SK-N-SH treated with all-trans-retinoic acid at 6 μM for 48 hours (cell line): ENCODE measurements around the gene KIAA0753.

Experiments used
- ATAC-seq: fragments of 200-7000 bp; cut with Tn5 transposase; 3 replicates; pipeline ENCODE4 v1.9.1; 2020; ENCODE audit warnings: mild to moderate bottlenecking, moderate library complexity
- ARNTL ChIP-seq: fragments of 450-650 bp; formaldehyde crosslinking; IDR thresholded peaks from 2 replicates; pipeline ENCODE4 v1.5.0; 2020; ENCODE audit warnings: low read depth, mild to moderate bottlenecking, moderate library complexity, borderline replicate concordance
- BACH2 ChIP-seq: fragments of 250-450 bp; sonication (Bioruptor Pico); IDR thresholded peaks from 2 replicates; pipeline ENCODE4 v1.9.0; 2021; ENCODE audit warnings: mild to moderate bottlenecking, borderline replicate concordance
- CSDC2 ChIP-seq: fragments of 250-450 bp; sonication (Bioruptor Pico); IDR thresholded peaks from 2 replicates; pipeline ENCODE4 v1.5.0; 2020; ENCODE audit warnings: mild to moderate bottlenecking, moderate library complexity
- CSRNP3 ChIP-seq: fragments of 250-450 bp; sonication (Bioruptor Pico); IDR thresholded peaks from 2 replicates; pipeline ENCODE4 v1.5.1; 2021; ENCODE audit warnings: mild to moderate bottlenecking, moderate library complexity
- GLIS3 ChIP-seq: fragments of 250-450 bp; sonication (Bioruptor Pico); IDR thresholded peaks from 2 replicates; pipeline ENCODE4 v1.5.0; 2020; ENCODE audit warnings: mild to moderate bottlenecking, moderate library complexity
- ISL1 ChIP-seq: fragments of 250-450 bp; sonication (Bioruptor Pico); IDR thresholded peaks from 2 replicates; pipeline ENCODE4 v2.1.2; 2022; ENCODE audit warnings: mild to moderate bottlenecking, moderate library complexity
- OSR1 ChIP-seq: fragments of 250-450 bp; sonication (Bioruptor Pico); IDR thresholded peaks from 2 replicates; pipeline ENCODE4 v1.8.0; 2022; ENCODE audit warnings: moderate library complexity, mild to moderate bottlenecking, inconsistent platforms
- PPARA ChIP-seq: fragments of 250-450 bp; sonication (Bioruptor Pico); IDR thresholded peaks from 2 replicates; pipeline ENCODE4 v1.5.0; 2020; ENCODE audit warnings: mild to moderate bottlenecking, borderline replicate concordance
- RARB ChIP-seq: fragments of 250-450 bp; sonication (Bioruptor Pico); IDR thresholded peaks from 2 replicates; pipeline ENCODE4 v1.8.0; 2021; ENCODE audit warnings: mild to moderate bottlenecking, moderate library complexity
- SNAI2 ChIP-seq: fragments of 250-450 bp; sonication (Bioruptor Pico); IDR thresholded peaks from 2 replicates; pipeline ENCODE4 v1.5.0; 2020; ENCODE audit warnings: mild to moderate bottlenecking, moderate library complexity
- TCF4 ChIP-seq: fragments of 250-450 bp; sonication (Bioruptor Pico); IDR thresholded peaks from 2 replicates; pipeline ENCODE4 v1.8.0; 2021; ENCODE audit warnings: mild to moderate bottlenecking, moderate library complexity, borderline replicate concordance
- TOX ChIP-seq: fragments of 250-450 bp; sonication (Bioruptor Pico); IDR thresholded peaks from 2 replicates; pipeline ENCODE4 v1.8.0; 2021; ENCODE audit warnings: mild to moderate bottlenecking, moderate library complexity, borderline replicate concordance
- ZC3H10 ChIP-seq: fragments of 250-450 bp; sonication (Bioruptor Pico); IDR thresholded peaks from 2 replicates; pipeline ENCODE4 v1.5.1; 2021; ENCODE audit warnings: mild to moderate bottlenecking, moderate library complexity
- ZFP3 ChIP-seq: fragments of 250-450 bp; sonication (Bioruptor Pico); IDR thresholded peaks from 2 replicates; pipeline ENCODE4 v1.5.0; 2020; ENCODE audit warnings: mild to moderate bottlenecking, moderate library complexity
- ZNF70 ChIP-seq: fragments of 450-650 bp; formaldehyde crosslinking; IDR thresholded peaks from 2 replicates; pipeline ENCODE4 v1.5.0; 2020; ENCODE audit warnings: mild to moderate bottlenecking, moderate library complexity
- TF ChIP-seq, protein P1 (sequence below): fragments of 250-450 bp; sonication (Bioruptor Pico); IDR thresholded peaks from 2 replicates; pipeline ENCODE4 v1.8.0; 2021; ENCODE audit warnings: low read depth, mild to moderate bottlenecking, moderate library complexity, borderline replicate concordance
- TF ChIP-seq, protein P2 (sequence below): fragments of 250-450 bp; sonication (Bioruptor Pico); IDR thresholded peaks from 2 replicates; pipeline ENCODE4 v1.5.0; 2020; ENCODE audit warnings: mild to moderate bottlenecking, moderate library complexity

KIAA0753 gene

DNA sequence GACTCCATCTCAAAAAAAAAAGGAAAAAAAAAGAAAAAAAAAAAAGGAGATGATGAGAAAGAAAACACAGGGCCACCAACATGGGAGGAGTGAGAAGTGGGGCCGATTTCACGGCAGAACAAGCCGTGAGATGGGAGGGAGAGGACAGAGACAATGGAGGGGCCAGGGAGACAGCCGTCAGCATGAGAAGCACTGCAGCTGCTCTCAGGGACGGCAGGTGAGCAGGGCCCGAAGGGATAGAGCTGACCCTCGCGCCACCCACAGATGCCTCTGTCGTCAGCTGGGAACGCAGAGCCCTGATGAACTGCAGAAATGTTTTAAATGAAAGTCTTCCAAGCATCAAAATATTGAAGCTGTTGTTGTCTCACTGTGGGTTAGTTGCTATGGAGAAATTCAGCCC lies 104.5 kb downstream of the KIAA0753 start:
- ATAC-seq: no peak
- TF ChIP-seq GLIS3 (CRISPR knock-in tag) (no peak), ZFP3 (CRISPR knock-in tag) (no peak), CSRNP3 (CRISPR knock-in tag) (no peak)

DNA sequence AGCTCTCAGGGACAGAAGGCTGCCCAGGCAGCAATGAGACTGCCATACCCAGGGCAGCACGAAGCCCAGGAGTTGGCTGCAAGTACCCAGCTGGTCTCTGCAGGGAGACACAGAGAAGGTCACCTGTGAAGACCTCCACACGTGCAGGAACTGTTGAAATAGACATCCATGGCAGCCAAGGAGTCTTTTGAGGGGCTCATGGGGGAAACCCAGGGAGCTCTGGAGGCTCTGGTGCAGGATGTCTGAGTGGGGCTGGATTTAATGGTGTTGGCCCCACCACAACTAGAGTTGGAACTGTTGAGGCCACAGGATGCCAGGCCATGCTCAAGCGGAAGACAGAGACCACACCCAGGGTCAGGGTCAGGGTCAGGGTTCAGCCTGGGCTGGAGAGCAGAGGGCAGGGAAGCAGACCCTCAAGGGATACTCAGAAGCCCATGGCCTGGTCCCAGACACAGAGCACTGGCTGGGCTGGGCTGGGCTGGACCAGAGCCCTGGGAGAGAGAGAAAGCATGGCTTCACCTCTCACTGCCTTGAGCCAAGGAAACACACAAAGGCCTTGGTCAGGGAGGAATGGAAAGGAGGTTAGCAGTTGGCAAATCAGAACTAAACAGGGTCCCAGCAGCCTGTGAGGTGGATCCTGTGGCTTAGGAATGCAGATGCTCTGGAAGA lies 105.5 kb downstream of the KIAA0753 start:
- ATAC-seq: no peak
- TF ChIP-seq OSR1 (CRISPR knock-in tag): no peak
- TF ChIP-seq CSDC2: no peak
- TF ChIP-seq ZC3H10 (CRISPR knock-in tag): no peak
- no peak for TF ChIP-seq ISL1 (CRISPR knock-in tag)
- no peak for TF ChIP-seq ZFP3 (CRISPR knock-in tag)
- no peak for TF ChIP-seq RARB (CRISPR knock-in tag)
- TF ChIP-seq, protein P1, sequence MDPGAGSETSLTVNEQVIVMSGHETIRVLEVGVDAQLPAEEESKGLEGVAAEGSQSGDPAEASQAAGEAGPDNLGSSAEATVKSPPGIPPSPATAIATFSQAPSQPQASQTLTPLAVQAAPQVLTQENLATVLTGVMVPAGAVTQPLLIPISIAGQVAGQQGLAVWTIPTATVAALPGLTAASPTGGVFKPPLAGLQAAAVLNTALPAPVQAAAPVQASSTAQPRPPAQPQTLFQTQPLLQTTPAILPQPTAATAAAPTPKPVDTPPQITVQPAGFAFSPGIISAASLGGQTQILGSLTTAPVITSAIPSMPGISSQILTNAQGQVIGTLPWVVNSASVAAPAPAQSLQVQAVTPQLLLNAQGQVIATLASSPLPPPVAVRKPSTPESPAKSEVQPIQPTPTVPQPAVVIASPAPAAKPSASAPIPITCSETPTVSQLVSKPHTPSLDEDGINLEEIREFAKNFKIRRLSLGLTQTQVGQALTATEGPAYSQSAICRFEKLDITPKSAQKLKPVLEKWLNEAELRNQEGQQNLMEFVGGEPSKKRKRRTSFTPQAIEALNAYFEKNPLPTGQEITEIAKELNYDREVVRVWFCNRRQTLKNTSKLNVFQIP (CRISPR knock-in tag): no peak

DNA sequence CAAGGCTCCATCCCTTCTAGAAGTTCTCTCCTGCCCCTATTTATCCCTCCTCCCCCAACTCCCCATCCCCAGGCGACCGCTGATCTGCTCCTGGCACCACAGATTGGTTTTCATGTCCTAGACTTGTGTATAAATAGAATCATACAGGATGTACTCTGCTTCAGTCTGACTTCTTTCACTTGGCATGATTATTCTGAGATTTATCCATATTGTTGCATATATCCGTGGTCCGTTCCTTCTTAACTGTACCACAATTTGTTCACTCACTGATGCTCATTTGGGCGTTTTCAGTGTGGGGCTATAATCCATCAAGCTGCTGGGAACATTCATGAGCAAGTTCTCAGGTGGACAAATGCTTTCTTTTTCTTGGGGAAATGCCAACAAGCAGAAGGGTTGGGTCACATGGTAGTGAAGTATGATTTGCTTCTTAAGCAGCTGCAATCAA lies 108.0 kb downstream of the KIAA0753 start:
- no peak for ATAC-seq
- TF ChIP-seq ZFP3 (CRISPR knock-in tag) (no peak), ARNTL (CRISPR knock-in tag) (no peak), TOX (no peak), RARB (CRISPR knock-in tag) (no peak), CSDC2 (no peak), SNAI2 (no peak), OSR1 (CRISPR knock-in tag) (no peak), GLIS3 (CRISPR knock-in tag) (no peak), PPARA (CRISPR knock-in tag) (no peak), BACH2 (CRISPR knock-in tag) (no peak), TCF4 (CRISPR knock-in tag) (no peak), CSRNP3 (CRISPR knock-in tag) (no peak), ZNF70 (CRISPR knock-in tag) (no peak)
- TF ChIP-seq, protein P1 (CRISPR knock-in tag): no peak
- TF ChIP-seq, protein P2, sequence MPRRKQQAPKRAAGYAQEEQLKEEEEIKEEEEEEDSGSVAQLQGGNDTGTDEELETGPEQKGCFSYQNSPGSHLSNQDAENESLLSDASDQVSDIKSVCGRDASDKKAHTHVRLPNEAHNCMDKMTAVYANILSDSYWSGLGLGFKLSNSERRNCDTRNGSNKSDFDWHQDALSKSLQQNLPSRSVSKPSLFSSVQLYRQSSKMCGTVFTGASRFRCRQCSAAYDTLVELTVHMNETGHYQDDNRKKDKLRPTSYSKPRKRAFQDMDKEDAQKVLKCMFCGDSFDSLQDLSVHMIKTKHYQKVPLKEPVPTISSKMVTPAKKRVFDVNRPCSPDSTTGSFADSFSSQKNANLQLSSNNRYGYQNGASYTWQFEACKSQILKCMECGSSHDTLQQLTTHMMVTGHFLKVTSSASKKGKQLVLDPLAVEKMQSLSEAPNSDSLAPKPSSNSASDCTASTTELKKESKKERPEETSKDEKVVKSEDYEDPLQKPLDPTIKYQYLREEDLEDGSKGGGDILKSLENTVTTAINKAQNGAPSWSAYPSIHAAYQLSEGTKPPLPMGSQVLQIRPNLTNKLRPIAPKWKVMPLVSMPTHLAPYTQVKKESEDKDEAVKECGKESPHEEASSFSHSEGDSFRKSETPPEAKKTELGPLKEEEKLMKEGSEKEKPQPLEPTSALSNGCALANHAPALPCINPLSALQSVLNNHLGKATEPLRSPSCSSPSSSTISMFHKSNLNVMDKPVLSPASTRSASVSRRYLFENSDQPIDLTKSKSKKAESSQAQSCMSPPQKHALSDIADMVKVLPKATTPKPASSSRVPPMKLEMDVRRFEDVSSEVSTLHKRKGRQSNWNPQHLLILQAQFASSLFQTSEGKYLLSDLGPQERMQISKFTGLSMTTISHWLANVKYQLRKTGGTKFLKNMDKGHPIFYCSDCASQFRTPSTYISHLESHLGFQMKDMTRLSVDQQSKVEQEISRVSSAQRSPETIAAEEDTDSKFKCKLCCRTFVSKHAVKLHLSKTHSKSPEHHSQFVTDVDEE (CRISPR knock-in tag): no peak

DNA sequence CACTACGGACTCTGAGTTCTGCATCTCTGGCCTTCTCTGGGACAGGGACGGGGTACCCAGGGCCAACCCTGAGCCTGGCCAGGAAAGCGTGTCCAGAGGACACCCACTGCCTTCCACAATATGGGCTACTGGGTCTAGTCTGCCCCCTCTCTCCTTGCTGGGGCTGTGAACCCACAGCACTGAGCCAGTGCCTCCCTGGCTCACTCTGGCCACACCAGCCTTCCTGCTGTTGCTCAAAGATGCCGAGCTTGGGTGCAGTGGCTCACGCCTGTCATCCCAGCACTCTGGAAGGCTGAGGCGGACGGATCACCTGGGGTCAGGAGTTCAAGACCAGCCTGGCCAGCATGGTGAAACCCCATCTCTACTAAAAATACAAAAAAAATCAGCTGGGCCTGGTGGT lies 108.9 kb downstream of the KIAA0753 start:
- ATAC-seq: no peak
- TF ChIP-seq ZC3H10 (CRISPR knock-in tag): no peak
- TF ChIP-seq, all 23 proteins: peak for 0
